NCI-H187 treated with DMSO at 0.1 percent for 48 hours (cell line): ENCODE results near the gene NPBWR2.
"Not testable (repeated sequence)": the region's sequence is repeated elsewhere in the genome, so short reads cannot be mapped to it uniquely, and the experiment has no call there.

Source experiments
- DNase-seq: peaks from one replicate; lab custom pipeline; 2025; lab: John Stamatoyannopoulos, UW

Gene NPBWR2

DNA sequence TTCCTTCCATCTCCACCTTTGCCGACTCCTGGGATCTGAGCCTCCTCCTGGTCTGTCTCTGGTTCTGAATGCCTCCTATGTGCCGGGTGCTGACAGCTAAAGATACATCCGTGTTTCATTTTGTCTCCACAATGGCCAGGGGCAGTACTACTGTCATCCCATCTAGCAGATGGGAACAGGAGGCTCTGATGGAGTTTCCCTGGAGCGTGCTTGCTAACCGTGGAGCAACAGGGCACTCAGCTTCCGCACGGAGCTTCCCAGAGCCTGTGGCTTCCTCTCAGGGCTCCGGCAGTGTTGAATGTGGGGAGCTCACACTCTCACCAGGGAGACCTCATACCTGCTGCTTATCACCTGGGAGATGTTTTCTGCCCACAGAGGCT, 11.9 kb upstream of the NPBWR2 start:
- DNase-seq, result no peak

DNA sequence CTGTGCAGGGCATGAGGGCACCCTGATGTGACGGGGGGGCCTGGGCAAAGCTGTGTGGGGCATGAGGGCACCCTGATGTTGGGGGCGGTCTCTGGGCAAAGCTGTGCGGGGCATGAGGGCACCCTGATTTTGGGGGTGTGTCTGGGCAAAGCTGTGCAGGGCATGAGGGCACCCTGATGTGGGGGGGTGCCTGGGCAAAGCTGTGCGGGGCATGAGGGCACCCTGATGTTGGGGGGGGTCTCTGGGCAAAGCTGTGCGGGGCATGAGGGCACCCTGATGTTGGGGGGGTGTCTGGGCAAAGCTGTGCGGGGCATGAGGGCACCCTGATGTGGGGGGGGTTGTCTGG, 10.0 kb upstream of the NPBWR2 start:
- not testable (repeated sequence) for DNase-seq

DNA sequence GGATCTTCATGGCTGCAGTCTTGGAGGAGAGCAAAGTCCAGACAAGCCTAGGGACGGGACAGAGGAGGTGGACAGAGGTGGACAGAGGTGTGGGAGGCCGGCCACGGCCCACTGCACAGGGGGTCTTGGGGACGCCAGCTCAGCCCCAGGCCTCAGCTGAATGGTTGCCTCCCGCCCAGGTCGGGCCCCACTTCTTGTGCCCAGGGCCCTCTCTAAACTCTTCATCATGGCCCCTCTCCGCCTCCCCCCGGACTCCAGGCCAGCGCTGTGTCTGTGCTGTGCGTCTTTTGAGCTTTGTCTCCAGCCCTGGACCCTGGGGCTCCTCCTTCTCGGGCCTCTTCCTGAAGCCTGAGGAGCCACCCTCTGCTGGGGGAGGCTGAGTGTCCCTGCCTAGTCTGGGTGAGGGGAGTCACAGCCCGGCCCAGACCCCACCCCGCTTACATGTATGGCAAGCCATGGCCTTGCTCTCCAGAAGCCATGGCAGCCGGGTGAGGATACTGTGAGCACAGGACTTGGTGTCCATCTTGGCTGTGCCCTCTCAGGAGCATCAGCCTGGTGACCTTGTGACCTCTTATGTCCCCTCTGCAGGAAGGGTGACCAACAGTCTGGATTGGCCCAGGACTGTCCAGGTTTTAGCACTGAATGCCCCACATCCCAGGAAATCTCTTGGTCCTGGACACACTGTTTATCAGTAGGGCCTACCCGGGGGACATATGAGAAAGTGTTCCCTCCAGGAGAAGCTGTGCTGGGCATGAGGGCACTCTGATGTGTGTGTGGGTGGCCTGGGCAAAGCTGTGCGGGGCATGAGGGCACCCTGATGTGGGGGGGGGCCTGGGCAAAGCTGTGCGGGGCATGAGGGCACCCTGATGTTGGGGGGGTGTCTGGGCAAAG, 9.4 kb upstream of the NPBWR2 start:
- DNase-seq, result no peak

DNA sequence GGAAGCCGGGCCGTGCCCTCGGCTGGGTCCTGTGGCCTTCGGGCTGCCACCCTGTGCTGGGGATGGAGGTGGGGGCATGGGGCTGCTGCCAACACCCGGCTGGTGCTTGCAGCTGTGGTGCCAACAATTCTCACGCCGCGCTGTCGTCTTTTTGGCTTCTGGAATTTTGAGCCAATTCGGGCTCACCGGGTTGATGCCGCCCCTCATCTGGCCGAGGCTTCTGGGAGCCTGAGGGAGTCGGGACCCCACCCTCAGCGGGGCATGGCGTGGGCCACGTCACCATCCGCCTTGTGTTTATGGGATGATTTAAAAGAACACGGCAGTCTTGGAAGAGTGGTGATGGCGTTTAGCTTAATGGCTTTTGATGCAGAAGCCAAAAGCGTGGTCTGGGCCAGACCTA, 8.7 kb upstream of the NPBWR2 start:
- DNase-seq, result no peak

DNA sequence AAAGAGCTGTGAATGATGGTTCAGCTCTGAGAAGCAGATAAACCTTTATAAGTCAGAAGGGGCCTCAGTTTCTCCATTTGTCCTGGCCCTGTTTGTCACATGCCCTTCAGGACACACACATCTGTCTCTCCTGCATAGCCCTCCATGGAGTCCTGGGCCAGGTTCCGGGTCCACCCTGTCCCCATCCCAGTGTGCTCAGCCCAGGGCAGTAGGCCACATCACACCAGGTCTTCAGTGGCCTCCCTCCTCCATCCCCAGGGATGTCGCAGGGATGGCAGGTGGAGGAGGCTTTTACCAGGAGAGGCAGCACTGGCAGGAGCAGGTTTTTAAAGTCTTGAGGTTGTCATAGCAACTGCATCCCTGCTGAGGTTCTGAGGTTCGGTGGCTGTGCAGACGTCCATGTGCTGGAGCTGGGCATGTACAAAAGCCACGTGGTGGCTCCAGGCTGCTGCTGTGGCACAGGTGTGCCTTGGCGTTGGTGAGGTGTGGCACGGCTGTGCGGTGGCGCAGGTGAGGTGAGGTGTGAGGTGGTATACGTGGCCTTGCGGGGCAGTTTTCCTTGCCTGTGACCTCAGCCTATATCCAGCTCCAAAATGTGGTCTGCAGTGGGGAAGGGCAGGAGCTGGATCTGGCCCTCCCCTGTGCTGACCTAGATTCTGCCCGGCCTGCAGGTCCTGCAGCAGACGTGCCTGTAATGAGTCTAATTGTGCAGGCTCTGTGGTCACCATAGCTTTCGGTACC, 8.0 kb upstream of the NPBWR2 start:
- DNase-seq, result peak; percentile 66

DNA sequence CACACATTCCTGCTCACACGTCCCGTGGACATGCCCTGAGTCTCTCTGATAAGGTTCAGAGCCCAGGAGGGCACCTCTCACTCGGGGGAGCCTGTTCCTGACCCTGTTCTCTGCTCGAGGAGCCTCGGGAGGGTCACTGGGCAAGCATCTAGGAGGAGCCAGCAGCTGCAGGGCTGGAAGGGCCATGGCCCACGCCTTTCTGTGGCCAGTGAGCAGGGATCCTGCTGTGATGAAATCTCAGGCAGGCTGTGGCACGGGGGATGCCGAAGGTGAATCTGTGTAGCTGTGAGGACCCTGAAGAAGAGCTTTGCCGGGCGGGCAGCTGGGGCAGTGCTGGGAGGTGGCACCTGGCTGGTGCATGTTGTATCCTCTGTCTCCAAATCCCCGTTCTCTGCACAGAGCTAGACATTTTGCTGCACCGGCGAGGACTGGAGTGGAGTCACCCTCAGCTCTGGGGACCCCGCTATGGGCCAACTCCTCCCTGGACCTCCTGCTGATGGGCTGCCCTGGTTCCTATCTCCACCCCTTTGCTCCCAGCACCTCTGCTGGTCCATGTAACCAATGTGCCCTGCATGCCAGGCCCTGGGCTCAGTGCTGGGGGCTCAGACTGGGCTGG, 7.1 kb upstream of the NPBWR2 start:
- no peak for DNase-seq

DNA sequence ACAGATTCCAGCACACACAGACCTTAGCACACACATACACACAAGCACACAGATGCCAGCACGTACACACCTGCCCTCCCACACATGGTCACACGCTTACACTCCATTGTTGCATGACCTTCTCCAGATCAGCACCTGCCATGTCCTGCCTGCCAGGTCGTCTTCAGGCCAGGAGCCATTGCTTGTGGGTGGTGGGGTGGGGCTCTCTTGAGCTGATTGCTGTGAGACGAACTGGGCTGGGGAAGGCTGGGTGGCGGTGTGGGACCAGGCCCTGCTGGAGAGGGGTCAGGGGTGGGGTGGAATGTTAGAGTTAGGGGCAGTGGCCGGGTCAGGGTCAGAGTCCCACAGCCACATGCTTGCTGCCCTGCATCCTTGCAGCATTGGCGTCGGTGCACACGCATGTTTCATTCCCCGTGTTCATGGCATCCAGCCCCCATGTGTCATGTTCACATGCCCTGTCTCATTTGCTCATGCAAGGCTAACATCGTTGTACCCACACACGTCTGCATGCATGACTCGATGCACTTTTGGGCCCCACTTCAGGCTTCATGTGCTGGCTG, 6.5 kb upstream of the NPBWR2 start:
- DNase-seq, result no peak

DNA sequence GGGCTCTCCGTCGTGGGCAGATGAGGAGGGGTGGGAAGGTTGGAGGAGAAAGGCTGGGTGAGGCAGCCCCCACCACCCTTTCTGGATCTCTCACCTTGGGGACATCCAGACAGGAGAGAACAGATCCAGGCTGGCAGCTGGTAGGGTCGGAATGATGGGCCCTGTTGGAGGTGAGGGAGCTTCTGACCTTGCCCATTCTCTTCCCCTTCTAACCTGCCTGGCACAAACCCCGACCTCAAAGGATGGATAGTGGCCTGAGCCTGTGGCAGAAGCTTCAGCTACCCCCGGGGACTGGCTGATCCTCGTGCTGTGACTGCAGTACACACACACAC, 6.0 kb upstream of the NPBWR2 start:
- DNase-seq, result no peak

DNA sequence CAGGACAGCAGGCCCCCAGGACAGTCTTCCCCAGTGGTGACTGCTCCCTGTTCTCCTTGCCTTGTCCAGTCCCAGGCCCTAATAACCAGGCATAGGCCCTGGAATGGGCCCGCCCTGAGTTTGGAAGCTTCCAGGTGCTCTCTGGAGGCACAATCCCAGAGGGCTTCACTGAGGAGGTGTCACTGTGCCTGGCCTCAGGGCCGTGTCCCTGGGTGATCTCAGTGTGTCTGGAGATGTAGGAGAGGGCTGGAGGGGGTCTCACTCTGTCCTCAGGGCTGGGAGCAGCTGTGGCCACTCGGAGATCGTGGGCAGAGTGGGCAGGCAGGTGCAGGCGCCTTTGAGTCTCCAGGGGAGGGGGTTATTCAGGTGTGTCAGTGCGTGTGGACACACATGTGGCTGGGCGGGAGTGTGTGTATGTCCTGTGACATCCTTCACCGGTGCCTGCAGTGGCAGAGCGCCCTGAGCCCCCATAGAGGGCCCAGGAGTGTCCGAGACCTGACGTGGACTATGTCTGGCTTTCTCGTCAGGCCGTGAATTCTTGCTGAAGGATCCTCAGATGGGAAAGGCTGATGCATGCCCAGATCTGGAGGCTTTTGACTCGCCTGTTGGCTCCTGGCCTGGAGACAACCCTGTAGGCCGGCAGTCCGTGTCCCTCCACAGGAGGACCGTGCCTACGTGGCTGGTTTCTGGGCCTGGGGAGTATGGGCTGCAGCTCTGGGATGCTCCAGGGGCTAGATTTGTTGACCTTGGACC, 5.5 kb upstream of the NPBWR2 start:
- no peak for DNase-seq

DNA sequence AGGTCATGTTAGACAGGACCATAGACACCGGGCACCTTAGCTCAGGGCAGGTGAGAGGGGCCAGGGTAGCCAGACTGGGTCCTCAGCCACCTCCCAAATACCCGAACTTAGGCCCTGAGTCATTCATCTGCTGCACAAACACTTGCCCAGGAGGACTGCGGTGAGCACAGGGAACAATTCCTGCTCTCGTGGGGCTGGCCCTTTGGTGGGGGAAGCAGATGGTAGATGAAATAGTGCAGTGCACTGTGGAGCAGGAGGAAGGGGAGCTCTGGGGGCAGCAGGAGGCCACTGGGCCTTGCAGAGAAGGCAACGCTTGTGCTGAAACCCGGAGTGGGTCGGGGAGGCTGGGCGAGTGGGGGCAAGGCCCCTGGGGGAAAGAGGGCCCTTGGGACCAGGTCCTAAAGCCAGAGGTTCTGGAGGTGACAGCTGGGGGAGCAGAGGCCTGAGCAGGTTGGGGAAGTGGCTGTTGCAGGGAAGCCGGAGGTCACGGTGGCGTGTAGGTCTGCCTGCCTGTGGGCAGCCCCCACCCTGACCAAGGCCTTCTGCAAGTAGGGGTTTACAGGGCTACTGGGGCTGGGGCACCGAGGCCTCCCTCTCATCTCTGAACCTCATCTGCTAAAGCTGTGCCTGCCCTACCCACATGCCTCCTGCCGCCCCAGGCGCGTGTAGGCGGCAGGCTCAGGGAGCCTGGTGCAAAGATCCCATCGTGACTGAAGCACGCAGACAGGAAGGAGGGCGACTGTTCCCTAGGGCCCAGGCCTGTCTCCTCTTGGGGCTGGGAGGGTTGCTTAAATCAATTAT, 4.7 kb upstream of the NPBWR2 start:
- no peak for DNase-seq

DNA sequence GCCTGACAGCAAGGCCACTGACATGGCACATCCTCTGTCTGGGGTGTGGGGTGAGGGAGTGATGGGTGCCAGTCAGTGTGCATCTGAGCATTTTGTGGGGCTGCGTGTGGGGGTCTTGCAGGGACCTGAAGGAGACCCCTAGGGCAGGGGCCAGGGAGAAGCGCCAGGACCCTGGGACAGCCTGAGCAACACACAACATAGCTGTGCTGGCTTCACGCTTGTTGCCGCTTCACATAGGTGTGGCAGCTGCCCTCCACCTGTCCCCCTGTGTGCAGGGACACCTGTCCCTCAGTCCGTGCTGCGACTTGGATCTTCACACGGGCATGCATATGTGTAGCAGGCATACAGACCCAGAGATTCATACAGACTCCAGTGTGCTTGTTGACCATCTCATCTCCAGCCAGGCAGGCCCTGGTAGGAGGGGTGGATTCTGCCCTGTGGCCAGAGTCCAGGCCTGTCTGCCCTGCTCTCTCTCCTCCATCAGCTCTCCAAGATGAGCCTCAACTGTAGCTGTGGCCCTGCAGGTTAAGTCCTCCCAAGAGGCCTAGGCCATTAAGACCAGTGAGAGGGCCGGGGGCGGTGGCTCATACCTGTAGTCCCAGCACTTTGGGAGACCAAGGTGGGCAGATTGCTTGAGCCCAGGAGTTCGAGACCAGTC, 3.2 kb upstream of the NPBWR2 start:
- DNase-seq, result no peak

DNA sequence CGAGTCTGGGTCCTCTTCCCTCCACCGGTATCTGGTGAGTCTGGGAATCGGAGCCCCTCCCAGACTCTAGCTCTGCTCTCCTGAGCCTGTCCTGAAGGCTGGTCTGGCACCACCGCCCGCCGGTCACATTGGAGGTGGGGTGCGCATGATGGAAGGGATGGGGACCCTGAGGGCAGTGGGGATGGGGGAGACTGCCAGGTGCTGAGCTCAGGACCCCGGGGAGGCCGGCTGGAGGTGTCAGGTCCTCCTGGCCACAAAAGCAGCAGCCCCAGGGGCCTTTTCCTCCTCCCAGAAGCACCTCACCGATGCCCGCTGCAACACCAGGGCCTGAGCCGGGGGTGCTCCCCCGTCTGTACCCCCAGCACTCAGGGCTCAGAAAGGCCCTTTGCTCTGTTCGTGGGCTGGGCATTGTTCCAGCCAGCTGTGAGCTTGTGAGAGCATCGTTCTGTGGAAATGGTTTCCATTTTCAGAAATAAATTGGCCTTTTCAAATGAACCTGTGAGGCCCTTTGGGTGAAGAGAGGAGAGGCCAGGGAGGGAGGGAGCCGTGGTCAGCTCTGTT, 2.5 kb upstream of the NPBWR2 start:
- no peak for DNase-seq

DNA sequence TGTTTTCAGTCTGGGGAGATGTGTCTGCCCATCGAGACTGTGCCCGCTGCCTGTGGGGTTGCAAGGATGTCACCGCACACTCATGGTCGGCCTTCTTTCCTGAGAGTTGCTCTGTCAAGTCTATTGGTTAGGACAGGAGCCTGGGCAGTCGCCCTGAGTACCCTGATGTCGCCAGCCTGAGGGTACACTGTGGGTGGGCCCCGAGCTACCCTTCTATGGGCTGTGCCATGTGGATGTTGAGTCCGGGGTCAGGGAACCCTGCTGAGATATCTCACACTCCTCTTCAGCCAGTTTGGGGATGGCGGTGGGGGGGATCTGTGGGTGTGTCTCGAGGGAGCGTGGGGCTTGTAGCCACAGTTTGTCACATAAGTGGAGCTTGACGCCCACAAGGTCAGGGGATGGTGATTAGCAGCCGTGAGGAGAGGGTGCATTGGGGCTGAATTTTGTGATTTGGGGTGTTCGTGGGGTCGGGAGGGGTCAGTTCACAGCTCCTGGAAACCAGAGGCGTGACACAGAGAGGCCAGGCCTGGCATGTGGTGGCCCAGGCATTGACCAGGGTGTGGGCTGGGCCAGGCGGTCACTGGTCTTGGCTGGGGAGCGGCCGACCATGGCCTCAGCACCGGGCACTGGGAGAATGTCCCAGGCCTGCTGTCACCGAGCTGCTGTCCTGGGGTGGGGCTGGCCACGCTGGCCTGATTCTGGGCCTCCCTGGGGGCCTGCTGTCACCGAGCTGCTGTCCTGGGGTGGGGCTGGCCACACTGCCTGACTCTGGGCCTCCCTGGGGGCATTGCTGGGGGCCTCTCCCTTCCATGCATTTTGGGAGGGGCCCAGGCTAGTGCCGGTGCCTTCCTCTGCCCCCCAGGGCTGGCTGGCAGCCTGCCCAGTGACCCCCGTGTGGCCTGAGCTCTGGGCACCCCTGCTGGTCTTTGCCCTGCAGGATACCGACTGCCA, 1.6 kb upstream of the NPBWR2 start:
- DNase-seq, result no peak

DNA sequence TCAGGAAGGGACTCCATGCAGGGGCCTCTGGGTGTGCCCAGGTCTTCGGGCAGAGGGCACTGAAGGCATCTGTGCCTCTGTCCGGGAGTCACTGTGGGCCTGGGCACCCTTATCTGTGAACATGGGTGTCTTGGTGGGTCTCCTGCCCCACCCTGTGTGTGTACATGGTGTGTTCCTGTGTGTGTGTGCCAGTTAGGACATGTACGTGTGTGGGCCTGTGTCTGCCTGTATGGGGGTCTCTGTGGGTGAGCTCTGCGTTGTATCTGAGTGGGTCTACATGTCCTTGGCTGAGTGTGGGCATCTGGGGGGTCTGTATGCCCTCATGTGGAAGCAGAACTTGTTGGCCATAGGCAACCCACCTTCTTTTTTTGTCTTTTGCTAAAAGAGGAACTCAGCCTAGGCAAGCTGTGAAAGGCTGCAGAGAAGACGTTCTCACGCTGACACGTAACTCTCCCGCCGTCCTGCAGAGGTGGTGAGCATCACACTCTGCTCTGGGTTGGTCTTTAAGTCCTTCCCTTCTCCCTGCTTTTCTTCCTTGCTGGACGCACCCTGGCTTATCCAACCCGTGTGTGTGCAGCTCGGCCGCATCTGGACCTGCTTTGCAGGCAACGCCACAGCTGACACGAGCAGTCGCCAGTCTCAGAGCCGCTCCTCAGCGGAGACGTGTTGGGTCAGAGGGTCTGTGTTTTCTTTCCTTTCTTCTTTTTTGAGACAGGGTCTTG, 532 bp upstream of the NPBWR2 start:
- no peak for DNase-seq

DNA sequence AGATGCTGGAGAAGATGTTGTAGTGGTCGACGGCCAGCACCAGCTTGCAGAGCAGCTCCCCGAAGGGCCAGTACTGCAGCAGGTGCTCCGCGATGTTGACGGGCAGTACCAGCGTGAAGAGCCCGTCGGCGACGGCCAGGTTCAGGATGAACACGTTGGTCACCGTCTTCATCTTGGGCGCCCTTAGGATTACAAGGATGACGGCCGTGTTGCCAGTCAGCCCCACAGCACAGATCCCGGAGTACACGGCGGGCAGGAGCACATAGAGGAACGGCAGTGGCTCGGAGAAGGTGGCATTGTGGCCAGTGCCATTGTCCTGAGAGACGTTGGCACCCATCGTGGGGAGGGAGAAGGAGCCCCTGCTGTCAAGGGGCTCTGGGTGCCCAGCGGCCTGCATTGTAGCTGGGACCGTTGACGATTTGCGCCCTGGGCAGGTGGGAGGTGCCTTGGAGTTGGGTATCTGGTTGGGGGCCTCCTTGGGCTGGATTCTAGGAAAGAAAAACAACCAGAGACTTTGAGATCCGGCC, 867 bp downstream of the NPBWR2 start:
- DNase-seq, result no peak

DNA sequence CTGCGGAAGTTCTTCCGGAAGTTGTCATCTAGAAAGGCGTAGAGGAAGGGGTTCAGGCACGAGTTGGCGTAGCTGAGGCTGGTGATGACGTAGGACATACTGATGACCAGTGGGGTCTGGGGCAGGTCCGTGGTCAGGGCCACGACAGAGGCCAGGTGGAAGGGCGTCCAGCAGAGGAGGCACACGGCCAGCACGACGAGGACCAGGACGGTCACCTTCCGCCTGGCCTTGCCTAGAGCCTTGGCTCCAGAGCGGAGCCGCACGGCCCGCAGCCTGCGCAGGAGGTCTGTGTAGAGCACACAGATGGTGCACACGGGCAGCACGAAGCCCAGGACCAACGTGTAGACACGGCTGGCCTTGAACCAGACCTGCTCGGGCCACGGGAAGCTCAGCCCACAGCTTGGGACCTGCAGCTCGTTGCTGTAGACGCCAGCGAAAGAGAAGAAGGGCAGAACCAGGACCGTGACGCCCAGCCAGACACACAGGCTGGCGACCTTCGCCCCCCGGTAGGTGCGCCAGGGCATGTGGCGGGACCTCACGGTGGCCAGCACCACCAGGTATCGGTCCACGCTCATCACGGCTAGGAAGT, 1.4 kb downstream of the NPBWR2 start:
- DNase-seq, result no peak

DNA sequence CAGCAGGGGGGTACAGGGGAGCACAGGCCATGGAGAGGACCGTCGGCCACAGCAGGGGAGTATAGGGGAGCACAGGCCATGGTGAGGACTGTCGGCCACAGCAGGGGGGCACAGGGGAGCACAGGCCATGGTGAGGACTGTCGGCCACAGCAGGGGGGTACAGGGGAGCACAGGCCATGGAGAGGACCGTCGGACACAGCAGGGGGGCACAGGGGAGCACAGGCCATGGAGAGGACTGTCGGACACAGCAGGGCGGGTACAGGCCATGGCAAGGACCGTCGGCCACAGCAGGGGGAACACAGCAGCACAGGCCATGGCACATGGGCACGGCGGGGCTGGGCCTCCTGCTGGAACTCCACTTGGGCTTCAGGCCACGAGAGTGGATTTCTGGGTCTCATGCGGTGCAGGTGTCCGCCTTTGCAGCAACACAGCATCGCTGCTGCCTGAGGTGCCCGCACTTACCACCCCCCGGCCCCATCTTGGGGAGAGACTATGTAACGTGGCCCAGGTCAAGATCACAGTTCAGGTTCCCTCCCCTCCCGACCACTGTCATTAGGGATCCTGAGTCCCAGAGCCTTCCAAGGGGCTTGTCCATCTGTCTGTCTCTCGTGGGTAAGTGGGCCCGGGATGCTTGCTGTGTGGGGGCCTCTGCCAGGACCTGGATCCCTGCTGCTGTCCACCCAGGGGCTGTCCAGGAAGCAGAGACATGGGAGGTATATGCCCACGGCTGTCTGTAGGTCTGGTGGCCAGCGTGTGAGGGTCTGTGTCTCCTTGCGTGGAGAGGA, 2.5 kb downstream of the NPBWR2 start:
- DNase-seq, result no peak
